Measurements from ENCODE around the gene UMODL1. TPM values are rescaled to one million over a fixed set of nuclear protein-coding genes. Genes with fewer than 3 reads are reported as not detected.

The UMODL1 gene
- total and polyA plus RNA-seq, 2 donors (not counting 3 experiments of a cell fraction or from before 2014, with no cell fraction given): not detected

GRCh38 chr21:42158846-42159245, 87.7 kb downstream of the UMODL1 start:
- ChIA-PET CTCF (interaction anchor here (1.6 to 1.8 kb wide), 3 partner anchors 9 to 100 kb away, joined by 4 to 6 read pairs (median 5); no protein-coding TSS in a partner anchor), POLR2A (no interaction called here)
- no TSS peak for BruUV-seq (replicated peaks)
- Histone ChIP-seq H2AFZ (ENCODE audit: low read depth, low read length) (no peak overlapping the region), H3K9ac (replicated peaks; ENCODE audit: extremely low read depth, insufficient read depth, low read length) (no peak overlapping the region), H3K9me3 (replicated peaks; ENCODE audit: control insufficient read depth, insufficient read depth, low read length) (no peaks in the 10 kb centered on the region), H3K4me3 (replicated peaks in 1 of 3; ENCODE audit: insufficient read depth in 1 of 3, low read depth in 1 of 3, low read length in 3 of 3) (no peak overlapping the region), H3K4me2 (ENCODE audit: insufficient read depth, low read length) (no peak overlapping the region), H3K9me1 (replicated peaks; ENCODE audit: control insufficient read depth, extremely low read depth, insufficient read depth, low read length) (no peaks in the 10 kb centered on the region), H4K20me1 (replicated peaks; ENCODE audit: control insufficient read depth, extremely low read depth, insufficient read depth, low read length) (no peaks in the 10 kb centered on the region), H3K27me3 (ENCODE audit: control insufficient read depth in 2 of 2, insufficient read depth in 2 of 2, low read length in 2 of 2) (peaks cover 2% of the 10 kb centered on the region in 2 experiments), H3K79me2 (ENCODE audit: control insufficient read depth, insufficient read depth, low read length) (no peaks in the 10 kb centered on the region), H3K36me3 (ENCODE audit: control insufficient read depth in 2 of 2, extremely low read depth in 1 of 2, insufficient read depth in 2 of 2, low read length in 2 of 2) (no peaks in the 10 kb centered on the region), H3K4me1 (ENCODE audit: control insufficient read depth, extremely low read depth, insufficient read depth, low read length) (no peaks in the 10 kb centered on the region), H3K27ac (ENCODE audit: insufficient read depth, low read depth, low read length) (no peak overlapping the region)
- dilution Hi-C loops (cut with MboI; ENCODE audit: extremely low pct_ligation_motif_present, low sequenced_read_pairs): no loop called here
- TF ChIP-seq FOS (IDR thresholded peaks at IDR 0.05; ENCODE audit: borderline replicate concordance, insufficient read depth, low read length) (no peak), POLR2AphosphoS5 (IDR thresholded peaks at IDR 0.05; ENCODE audit: insufficient read depth, low read depth, low read length) (no peak), GATA2 (IDR thresholded peaks at IDR 0.05; ENCODE audit: insufficient read depth, insufficient read length, low read depth, low read length) (no peak), MYC (IDR thresholded peaks at IDR 0.05; ENCODE audit: low read depth, low read length) (no peak), EZH2 (IDR thresholded peaks at IDR 0.05; ENCODE audit: borderline replicate concordance, low read depth, low read length, severe bottlenecking) (no peak), CTCF (IDR thresholded peaks at IDR 0.05; ENCODE audit: extremely low read depth in 1 of 2, insufficient read depth in 1 of 2, low read depth in 1 of 2, low read length in 2 of 2) (no peak)
- FAIRE-seq (no peak), DNase-seq (ENCODE audit: low read depth, low spot score) (no peak)
- intact Hi-C loops (cut with micrococcal nuclease): no loop called here

Measured in endothelial cell of umbilical vein (primary cell).